Prostate gland (tissue), 2 donors: ENCODE measurements around the gene LGALS4.

ENCODE experiments used
- CTCF ChIP-seq, 4 experiments: fragments of 200-600 bp in 2 of 4; fragments of 450-650 bp in 2 of 4; sonication (generic) in 2 of 4; IDR thresholded peaks; 1 replicate in 3 of 4; 2 replicates in 1 of 4; pipeline ENCODE4 v1.5.1; 2016 to 2019; ENCODE audit warnings: antibody characterized with exemption in 4 of 4, mild to moderate bottlenecking in 2 of 4, moderate library complexity in 2 of 4
- POLR2A ChIP-seq: fragments of 450-650 bp; IDR thresholded peaks from one replicate; pipeline ENCODE4 v1.6.1; 2016; ENCODE audit warnings: antibody characterized with exemption, mild to moderate bottlenecking
- POLR2AphosphoS5 ChIP-seq: sonication (generic); formaldehyde crosslinking; IDR thresholded peaks from one replicate; pipeline ENCODE4 v1.6.1; 2017; ENCODE audit warnings: antibody characterized with exemption

GRCh38 chr19:38831142-38831605, 18.4 kb upstream of the LGALS4 start:
- TF ChIP-seq CTCF (IDR thresholded peaks at IDR 0.05) (no peak), POLR2A (no peak), POLR2AphosphoS5 (no peak)
